Activated naive CD4-positive, alpha-beta T cell treated with anti-CD3 and anti-CD28 coated beads, Interleukin-2, amount 50 U/mL, for 24 hours (primary cell): ENCODE results near the gene LEF1.
A peak's percentile ranks its signal among the peaks of the same experiment; 100 is the strongest.

Experiments used
- H3K27ac Mint-ChIP-seq: one replicate; pipeline ENCODE4 v1.8.0; 2021; ENCODE audit warnings: mild to moderate bottlenecking, mixed read lengths
- H3K27me3 Mint-ChIP-seq: one replicate; pipeline ENCODE4 v1.8.0; 2021; ENCODE audit warnings: mixed read lengths
- H3K36me3 Mint-ChIP-seq: one replicate; pipeline ENCODE4 v1.8.0; 2021; ENCODE audit warnings: mixed read lengths
- H3K4me1 Mint-ChIP-seq: one replicate; pipeline ENCODE4 v1.8.0; 2021; ENCODE audit warnings: mixed read lengths
- H3K4me3 Mint-ChIP-seq: one replicate; pipeline ENCODE4 v1.8.0; 2021; ENCODE audit warnings: mild to moderate bottlenecking, mixed read lengths
- H3K9me3 Mint-ChIP-seq: one replicate; pipeline ENCODE4 v1.8.0; 2021; ENCODE audit warnings: mixed read lengths

LEF1 gene

GRCh38 chr4:108116423-108117168, 52.1 kb downstream of the LEF1 start:
- H3K9me3 Mint-ChIP-seq = no peaks in the 10 kb centered on the region
- peak overlapping the region; percentile 34 for H3K4me3 Mint-ChIP-seq
- H3K27me3 Mint-ChIP-seq = no peaks in the 10 kb centered on the region
- peaks cover 13% of the 10 kb centered on the region for H3K36me3 Mint-ChIP-seq
- peaks cover 96% of the 10 kb centered on the region for H3K4me1 Mint-ChIP-seq
- peak overlapping the region; percentile 89 for H3K27ac Mint-ChIP-seq

- Mint-ChIP-seq H3K27me3 (no peaks in the 10 kb centered on the region), H3K36me3 (peaks cover 16% of the 10 kb centered on the region), H3K9me3 (no peaks in the 10 kb centered on the region), H3K4me1 (peaks cover 96% of the 10 kb centered on the region), H3K4me3 (peak overlapping the region; percentile 53), H3K27ac (peak overlapping the region; percentile 89)
Observed at GRCh38 chr4:108115168-108115526, 53.6 kb downstream of the LEF1 start.

- H3K27ac Mint-ChIP-seq = peak overlapping the region; percentile 89
- peaks cover 19% of the 10 kb centered on the region for H3K36me3 Mint-ChIP-seq
- H3K27me3 Mint-ChIP-seq = no peaks in the 10 kb centered on the region
- peaks cover 99% of the 10 kb centered on the region for H3K4me1 Mint-ChIP-seq
- H3K9me3 Mint-ChIP-seq = no peaks in the 10 kb centered on the region
- H3K4me3 Mint-ChIP-seq = peak overlapping the region; percentile 53
Observed at GRCh38 chr4:108114503-108114902, 54.2 kb downstream of the LEF1 start.

GRCh38 chr4:108113229-108113628, 55.5 kb downstream of the LEF1 start:
- Mint-ChIP-seq H3K36me3 (peaks cover 21% of the 10 kb centered on the region), H3K27me3 (no peaks in the 10 kb centered on the region), H3K9me3 (no peaks in the 10 kb centered on the region), H3K4me1 (peaks cover 97% of the 10 kb centered on the region), H3K4me3 (peak overlapping the region; percentile 61), H3K27ac (peak overlapping the region; percentile 89)

GRCh38 chr4:108111781-108112180, 57.0 kb downstream of the LEF1 start:
- Mint-ChIP-seq H3K27me3 (no peaks in the 10 kb centered on the region), H3K27ac (peak overlapping the region; percentile 89), H3K36me3 (peaks cover 20% of the 10 kb centered on the region), H3K4me1 (peaks cover 92% of the 10 kb centered on the region), H3K9me3 (no peaks in the 10 kb centered on the region), H3K4me3 (peak overlapping the region; percentile 61)

GRCh38 chr4:108110450-108110849, 58.3 kb downstream of the LEF1 start:
- Mint-ChIP-seq H3K9me3 (no peaks in the 10 kb centered on the region), H3K27ac (peak overlapping the region; percentile 98), H3K27me3 (no peaks in the 10 kb centered on the region), H3K36me3 (peaks cover 30% of the 10 kb centered on the region), H3K4me3 (peak overlapping the region; percentile 78), H3K4me1 (peaks cover 92% of the 10 kb centered on the region)

GRCh38 chr4:108109997-108110416, 58.7 kb downstream of the LEF1 start:
- H3K4me3 Mint-ChIP-seq = peak overlapping the region; percentile 78
- peak overlapping the region; percentile 98 for H3K27ac Mint-ChIP-seq
- no peaks in the 10 kb centered on the region for H3K9me3 Mint-ChIP-seq
- H3K36me3 Mint-ChIP-seq = peaks cover 27% of the 10 kb centered on the region
- peaks cover 89% of the 10 kb centered on the region for H3K4me1 Mint-ChIP-seq
- H3K27me3 Mint-ChIP-seq = no peaks in the 10 kb centered on the region

GRCh38 chr4:108109111-108109510, 59.6 kb downstream of the LEF1 start:
- Mint-ChIP-seq H3K27ac (peak overlapping the region; percentile 98), H3K36me3 (peaks cover 28% of the 10 kb centered on the region), H3K4me3 (peak overlapping the region; percentile 78), H3K4me1 (peaks cover 87% of the 10 kb centered on the region), H3K27me3 (no peaks in the 10 kb centered on the region), H3K9me3 (no peaks in the 10 kb centered on the region)

GRCh38 chr4:108107729-108108382, 60.9 kb downstream of the LEF1 start:
- Mint-ChIP-seq H3K9me3 (no peaks in the 10 kb centered on the region), H3K27ac (peak overlapping the region; percentile 97), H3K4me3 (peak overlapping the region; percentile 70), H3K36me3 (peaks cover 36% of the 10 kb centered on the region), H3K27me3 (no peaks in the 10 kb centered on the region), H3K4me1 (peaks cover 87% of the 10 kb centered on the region)

- peak overlapping the region; percentile 77 for H3K4me3 Mint-ChIP-seq
Observed at GRCh38 chr4:108107101-108107500, 61.6 kb downstream of the LEF1 start.

GRCh38 chr4:108106186-108106585, 62.5 kb downstream of the LEF1 start:
- peaks cover 38% of the 10 kb centered on the region for H3K36me3 Mint-ChIP-seq
- H3K4me1 Mint-ChIP-seq = peaks cover 88% of the 10 kb centered on the region
- no peaks in the 10 kb centered on the region for H3K9me3 Mint-ChIP-seq
- H3K27ac Mint-ChIP-seq = peak overlapping the region; percentile 98
- H3K4me3 Mint-ChIP-seq = peak overlapping the region; percentile 77
- H3K27me3 Mint-ChIP-seq = no peaks in the 10 kb centered on the region

More at GRCh38 chr4:108107101-108107500, 61.6 kb downstream of the LEF1 start:
- no peaks in the 10 kb centered on the region for H3K9me3 Mint-ChIP-seq
- H3K27ac Mint-ChIP-seq = peak overlapping the region; percentile 98
- peaks cover 36% of the 10 kb centered on the region for H3K36me3 Mint-ChIP-seq
- H3K27me3 Mint-ChIP-seq = no peaks in the 10 kb centered on the region
- H3K4me1 Mint-ChIP-seq = peaks cover 88% of the 10 kb centered on the region

- H3K27ac Mint-ChIP-seq = peak overlapping the region; percentile 95
- no peaks in the 10 kb centered on the region for H3K27me3 Mint-ChIP-seq
- peaks cover 87% of the 10 kb centered on the region for H3K4me1 Mint-ChIP-seq
- no peaks in the 10 kb centered on the region for H3K9me3 Mint-ChIP-seq
- H3K36me3 Mint-ChIP-seq = peaks cover 35% of the 10 kb centered on the region
- peak overlapping the region; percentile 6 for H3K4me3 Mint-ChIP-seq
Observed at GRCh38 chr4:108103099-108103862, 65.5 kb downstream of the LEF1 start.

- peaks cover 93% of the 10 kb centered on the region for H3K4me1 Mint-ChIP-seq
- H3K27ac Mint-ChIP-seq = peak overlapping the region; percentile 95
- no peaks in the 10 kb centered on the region for H3K27me3 Mint-ChIP-seq
- peak overlapping the region; percentile 58 for H3K4me3 Mint-ChIP-seq
- peaks cover 39% of the 10 kb centered on the region for H3K36me3 Mint-ChIP-seq
- no peaks in the 10 kb centered on the region for H3K9me3 Mint-ChIP-seq
Observed at GRCh38 chr4:108100827-108101226, 67.9 kb downstream of the LEF1 start.

- H3K4me1 Mint-ChIP-seq = peaks cover 97% of the 10 kb centered on the region
- peaks cover 39% of the 10 kb centered on the region for H3K36me3 Mint-ChIP-seq
- no peaks in the 10 kb centered on the region for H3K27me3 Mint-ChIP-seq
- peak overlapping the region; percentile 69 for H3K4me3 Mint-ChIP-seq
- no peaks in the 10 kb centered on the region for H3K9me3 Mint-ChIP-seq
- peak overlapping the region; percentile 97 for H3K27ac Mint-ChIP-seq
Observed at GRCh38 chr4:108099838-108100237, 68.9 kb downstream of the LEF1 start.

- peaks cover 98% of the 10 kb centered on the region for H3K4me1 Mint-ChIP-seq
- no peaks in the 10 kb centered on the region for H3K9me3 Mint-ChIP-seq
- no peaks in the 10 kb centered on the region for H3K27me3 Mint-ChIP-seq
- H3K27ac Mint-ChIP-seq = peak overlapping the region; percentile 98
- H3K4me3 Mint-ChIP-seq = peak overlapping the region; percentile 45
- H3K36me3 Mint-ChIP-seq = peaks cover 36% of the 10 kb centered on the region
Observed at GRCh38 chr4:108097990-108098553, 70.7 kb downstream of the LEF1 start.
